Aorta (tissue), 5 donors: ENCODE measurements around the gene PATL2. TPM values are rescaled to one million over a fixed set of nuclear protein-coding genes. Genes with fewer than 3 reads are reported as not detected.
"Not testable (repeated sequence)": the region's sequence is repeated elsewhere in the genome, so short reads cannot be mapped to it uniquely, and the experiment has no call there.

Experiments
- ATAC-seq: fragments of 200-7000 bp; cut with Tn5 transposase; one replicate; pipeline ENCODE4 v1.9.1; 2022; ENCODE audit warnings: moderate library complexity; ENCODE audit not compliant: low FRiP score
- DNase-seq, 2 donors: peaks; one replicate each; pipeline ENCODE4 v3.0.0-alpha.2; 2020
- H3K27ac ChIP-seq, 2 donors: one replicate each; pipeline ENCODE4 v1.5.1; 2013; ENCODE audit warnings: low read length in 2 of 2, mild to moderate bottlenecking in 2 of 2, moderate library complexity in 2 of 2, control low read depth in 1 of 2, inconsistent platforms in 1 of 2, low read depth in 1 of 2
- H3K27me3 ChIP-seq, 2 donors: one replicate each; pipeline ENCODE4 v1.6.1; 2013; ENCODE audit warnings: control low read depth in 1 of 2, low read length in 1 of 2, mild to moderate bottlenecking in 1 of 2, moderate library complexity in 1 of 2; ENCODE audit not compliant: insufficient read depth in 2 of 2, control insufficient read depth in 1 of 2
- H3K36me3 ChIP-seq, 2 donors: one replicate each; pipeline ENCODE4 v1.6.1; 2013; ENCODE audit warnings: control low read depth in 1 of 2, low read length in 1 of 2, mild to moderate bottlenecking in 1 of 2; ENCODE audit not compliant: insufficient read depth in 2 of 2, control insufficient read depth in 1 of 2
- H3K4me1 ChIP-seq, 2 donors: one replicate each; pipeline ENCODE4 v1.6.1; 2013; ENCODE audit warnings: low read length in 2 of 2, control low read depth in 1 of 2, mild to moderate bottlenecking in 1 of 2, moderate library complexity in 1 of 2; ENCODE audit not compliant: insufficient read depth in 2 of 2, control insufficient read depth in 1 of 2
- H3K4me3 ChIP-seq, 2 donors: one replicate each; pipeline ENCODE4 v1.5.1; 2013; ENCODE audit warnings: low read length in 2 of 2, control low read depth in 1 of 2, mild to moderate bottlenecking in 1 of 2
- H3K9me3 ChIP-seq: one replicate; pipeline ENCODE4 v1.6.1; 2013; ENCODE audit warnings: mild to moderate bottlenecking, low read length; ENCODE audit not compliant: control insufficient read depth
- WGBS, 2 donors: extraction: QIAGEN DNeasy Blood & Tissue Kit; methylation state at CpG; one replicate each; pipeline ENCODE4 v1.1.7; 2013; 5-methylcytosine and 5-hydroxymethylcytosine counted together
- intact Hi-C, 2 donors: fragments of 100-400 bp; cut with DNase I; formaldehyde crosslinking; loops; one replicate each; pipeline versions ENCODE4 v1.14.2 to v1.15.0; 2022
- polyA plus RNA-seq, 2 donors: library from polyadenylated mRNA; stranded (reverse); fragments of 200-250 nt; gene quantifications; one replicate each; pipeline ENCODE4 v1.2.3, GENCODE V29; 2013
- total RNA-seq, 2 donors: library from RNA; stranded (reverse); fragmentation: NEBNext Ultra II Directional; extraction: Animal tissue kit (Norgen Biotek cat#: 25700); gene quantifications; one replicate each; pipeline ENCODE4 v1.2.1, GENCODE V29; 2021
- donor health status: healthy with polysubstance abuse.
- donor health status: Bipolar disorder and iron deficiency.
- donor health status: DM: no; HTN: no; CAD: no.
- donor health status: DM: no; HTN: no; CAD: no.
- donor health status: DM: yes; HTN: yes; CAD: no.

PATL2 gene
- total and polyA plus RNA-seq, 4 donors: 0.23 to 2.2 (median 1.3) TPM; not detected in 1

DNA sequence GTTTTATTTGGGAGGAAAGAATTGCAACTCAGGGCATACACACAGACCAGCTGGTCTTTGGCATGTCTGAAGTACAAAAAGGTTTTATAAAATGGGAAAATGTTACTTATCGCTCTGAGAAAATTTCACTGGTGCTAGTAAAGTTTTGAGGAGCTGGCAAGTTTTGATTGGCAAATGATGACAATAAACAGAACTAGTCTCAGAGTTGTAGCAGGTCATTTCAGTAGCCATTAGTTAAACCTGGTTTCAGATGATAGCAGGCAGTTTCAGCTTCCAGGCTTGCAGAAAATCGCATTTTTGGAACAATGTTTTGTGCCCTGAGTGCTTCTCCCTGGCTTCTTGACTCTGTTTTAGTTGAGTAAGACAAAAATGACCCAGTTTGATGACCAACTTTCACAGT is 10.9 kb upstream of the PATL2 start:
- WGBS, 2 donors: 55 to 74% methylated on average over 2 of the region's 2 CpGs
- no peaks in the 10 kb centered on the region for H3K9me3 ChIP-seq
- no peaks in the 10 kb centered on the region for H3K27me3 ChIP-seq
- no peak for DNase-seq
- no peak for ATAC-seq
- H3K4me3 ChIP-seq: no peak overlapping the region
- H3K36me3 ChIP-seq: peaks cover 0 to under 1% of the 10 kb centered on the region in 2 donors
- intact Hi-C loops: no loop called here
- no peaks in the 10 kb centered on the region for H3K4me1 ChIP-seq
- no peak overlapping the region for H3K27ac ChIP-seq

DNA sequence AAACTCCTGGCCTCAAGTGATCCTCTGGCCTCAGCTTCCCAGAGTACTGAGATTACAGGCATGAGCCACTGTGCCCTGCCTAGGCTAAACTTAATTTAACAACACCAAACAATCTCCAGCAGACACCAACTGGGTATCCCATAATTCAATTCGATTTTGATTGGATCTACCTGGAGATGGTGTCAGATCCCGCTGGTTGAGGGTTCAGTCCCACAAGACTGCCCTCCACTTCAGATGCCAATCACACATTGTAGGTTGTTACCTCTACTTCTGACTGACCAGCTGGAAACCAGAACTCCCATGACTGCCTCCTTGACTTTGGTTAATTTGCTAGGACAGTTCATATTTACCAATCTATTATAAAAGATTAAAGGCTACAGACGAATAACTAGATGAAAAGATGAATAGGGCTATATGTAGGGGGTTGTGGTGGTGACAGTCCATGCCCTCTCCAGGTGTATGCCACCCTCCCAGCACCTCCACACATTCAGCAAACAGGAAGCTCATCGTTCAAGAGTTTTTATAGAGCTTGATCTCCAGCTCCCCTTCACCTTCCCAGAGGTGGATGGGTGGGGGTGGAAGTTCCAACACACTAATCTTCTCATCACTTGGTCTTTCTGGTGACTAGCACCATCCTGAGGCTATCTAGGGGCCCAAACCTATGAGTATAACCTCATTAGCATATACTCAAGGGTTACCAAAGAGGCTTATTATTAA is 9.5 kb upstream of the PATL2 start:
- intact Hi-C loops: no loop called here
- H3K4me1 ChIP-seq: no peaks in the 10 kb centered on the region
- DNase-seq (no peak), ATAC-seq (no peak)
- H3K9me3 ChIP-seq: no peaks in the 10 kb centered on the region
- 90 to 91% methylated on average over 4 of the region's 4 CpGs for WGBS, 2 donors
- no peak overlapping the region for H3K4me3 ChIP-seq
- H3K27ac ChIP-seq: no peak overlapping the region
- H3K36me3 ChIP-seq: peaks cover 0 to 7% of the 10 kb centered on the region in 2 donors
- H3K27me3 ChIP-seq: no peaks in the 10 kb centered on the region

DNA sequence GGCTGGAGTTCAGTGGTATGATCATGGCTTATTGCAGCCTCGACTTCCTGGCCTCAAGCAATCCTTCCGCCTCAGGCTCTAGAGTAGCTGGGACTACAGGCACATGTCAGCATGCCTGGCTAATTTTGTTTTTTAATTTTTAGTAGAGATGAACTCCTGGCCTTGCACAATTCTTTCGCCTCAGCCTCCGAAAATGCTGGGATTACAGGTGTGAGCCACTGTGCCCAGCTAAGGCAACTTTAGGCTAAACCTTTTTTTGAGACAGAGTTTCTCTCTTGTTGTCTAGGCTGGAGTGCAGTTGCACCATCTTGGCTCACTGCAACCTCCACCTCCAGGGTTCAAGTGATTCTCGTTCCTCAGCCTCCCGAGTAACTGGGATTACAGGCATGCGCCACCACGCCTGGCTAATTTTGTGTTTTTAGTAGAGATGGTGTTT is 8.9 kb upstream of the PATL2 start:
- H3K27me3 ChIP-seq, H3K36me3 ChIP-seq, H3K9me3 ChIP-seq, H3K4me1 ChIP-seq, H3K4me3 ChIP-seq, H3K27ac ChIP-seq, intact Hi-C loops, DNase-seq: not testable (repeated sequence)
- WGBS, 2 donors: 93% methylated on average over 8 of the region's 8 CpGs
- ATAC-seq: peak; percentile 42

DNA sequence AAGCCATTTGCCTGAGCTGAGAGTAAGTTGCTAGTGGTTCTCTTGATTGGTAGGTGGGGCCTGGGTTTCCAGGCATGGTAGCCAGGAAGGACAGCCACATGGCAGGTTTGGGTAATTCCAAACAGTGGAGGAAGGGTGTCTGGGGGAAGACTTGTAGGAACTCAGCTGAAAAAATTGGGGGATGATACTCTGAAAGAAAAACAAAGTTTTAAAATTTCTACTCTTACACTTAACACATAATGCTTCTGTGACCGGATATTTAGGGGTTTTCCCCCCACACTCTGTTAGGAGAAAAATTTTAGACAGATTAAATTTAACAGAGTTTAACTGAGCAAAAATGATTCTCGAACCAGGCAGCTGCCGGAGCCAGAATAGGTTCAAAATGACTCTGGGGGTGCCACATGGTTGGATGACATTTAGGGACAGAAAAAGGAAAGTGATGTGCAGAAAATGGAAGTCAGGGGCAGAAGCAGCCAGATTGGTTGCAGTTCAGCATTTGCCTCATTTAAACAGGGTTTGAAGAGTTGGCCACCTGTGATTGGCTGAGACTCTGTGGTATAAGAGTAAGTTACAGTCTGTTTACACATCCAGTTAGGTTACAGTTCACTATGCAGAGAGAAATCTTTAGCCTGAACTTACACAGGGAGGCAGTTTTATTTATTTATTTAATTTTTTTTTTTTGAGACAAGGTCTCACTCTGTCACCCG is 8.3 kb upstream of the PATL2 start:
- Histone ChIP-seq H3K27me3 (no peaks in the 10 kb centered on the region), H3K4me1 (peaks cover 0 to 1% of the 10 kb centered on the region in 2 donors), H3K36me3 (peaks cover 0 to 9% of the 10 kb centered on the region in 2 donors), H3K4me3 (no peak overlapping the region), H3K9me3 (no peaks in the 10 kb centered on the region), H3K27ac (no peak overlapping the region)
- no peak for DNase-seq
- intact Hi-C loops: no loop called here
- WGBS, 2 donors: 76 to 79% methylated on average over 4 of the region's 4 CpGs
- ATAC-seq: peak; percentile 11

DNA sequence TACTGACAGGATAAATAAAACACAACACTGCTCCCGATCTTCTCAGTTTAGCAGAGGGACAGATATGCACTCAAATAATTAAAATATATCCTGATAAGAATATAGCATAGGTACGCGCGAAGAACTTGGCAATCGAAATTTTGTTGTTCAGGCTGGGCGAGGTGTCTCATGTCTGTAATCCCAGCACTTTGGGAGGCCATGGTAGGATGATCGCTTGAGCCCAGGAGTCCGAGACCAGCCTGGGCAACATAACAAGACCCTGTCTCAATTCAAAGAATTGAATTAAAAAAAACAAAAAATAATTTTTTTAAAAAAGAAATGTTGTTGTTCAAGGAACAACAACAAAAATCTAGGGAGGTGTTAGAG is 7.8 kb upstream of the PATL2 start:
- ATAC-seq (no peak), DNase-seq (no peak)
- H3K4me3 ChIP-seq: no peak overlapping the region
- H3K9me3 ChIP-seq: no peaks in the 10 kb centered on the region
- peaks cover 0 to 1% of the 10 kb centered on the region in 2 donors for H3K4me1 ChIP-seq
- WGBS, 2 donors: 90 to 93% methylated on average over 8 of the region's 8 CpGs
- no peak overlapping the region for H3K27ac ChIP-seq
- H3K36me3 ChIP-seq: peaks cover 0 to 9% of the 10 kb centered on the region in 2 donors
- intact Hi-C loops: no loop called here
- H3K27me3 ChIP-seq: no peaks in the 10 kb centered on the region

DNA sequence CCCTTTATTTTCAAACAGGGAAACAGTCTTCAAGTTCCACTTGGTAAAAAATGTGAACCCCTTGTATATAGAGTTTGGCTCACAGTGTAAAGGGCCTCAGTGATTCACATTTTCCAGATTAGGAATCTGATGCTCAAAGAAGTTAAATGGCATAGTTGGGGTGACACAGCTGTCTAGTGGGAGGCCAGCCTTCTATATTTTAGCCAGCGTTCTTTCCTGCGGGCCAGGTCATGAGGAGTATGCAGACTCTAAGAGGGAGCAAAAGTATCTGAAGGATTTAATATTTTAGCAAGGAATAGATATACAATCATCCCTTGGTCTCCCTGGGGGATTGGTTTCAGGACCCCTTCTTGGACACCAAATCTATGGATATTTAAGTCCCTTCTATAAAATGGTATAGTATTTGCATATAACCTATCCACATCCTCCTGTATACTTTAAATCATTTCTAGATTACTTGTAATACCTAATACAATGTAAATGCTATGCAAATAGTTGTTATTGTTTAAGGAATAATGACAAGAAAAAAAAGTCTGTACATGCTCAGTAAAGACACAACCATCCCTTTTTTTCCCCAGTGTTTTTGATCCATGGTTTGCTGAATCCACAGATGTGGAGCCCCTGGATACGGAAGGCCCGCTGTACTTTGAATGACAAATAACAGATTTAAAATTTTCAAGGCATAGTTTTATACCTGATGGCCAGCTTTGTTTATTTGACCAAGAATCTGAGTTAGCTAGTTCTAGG is 7.2 kb upstream of the PATL2 start:
- no peaks in the 10 kb centered on the region for H3K27me3 ChIP-seq
- DNase-seq (no peak), ATAC-seq (no peak)
- H3K36me3 ChIP-seq: peaks cover 0 to 9% of the 10 kb centered on the region in 2 donors
- 62 to 64% methylated on average over 4 of the region's 4 CpGs for WGBS, 2 donors
- no peak overlapping the region for H3K27ac ChIP-seq
- no peaks in the 10 kb centered on the region for H3K9me3 ChIP-seq
- peaks cover 0 to 1% of the 10 kb centered on the region in 2 donors for H3K4me1 ChIP-seq
- H3K4me3 ChIP-seq: no peak overlapping the region
- intact Hi-C loops: no loop called here

DNA sequence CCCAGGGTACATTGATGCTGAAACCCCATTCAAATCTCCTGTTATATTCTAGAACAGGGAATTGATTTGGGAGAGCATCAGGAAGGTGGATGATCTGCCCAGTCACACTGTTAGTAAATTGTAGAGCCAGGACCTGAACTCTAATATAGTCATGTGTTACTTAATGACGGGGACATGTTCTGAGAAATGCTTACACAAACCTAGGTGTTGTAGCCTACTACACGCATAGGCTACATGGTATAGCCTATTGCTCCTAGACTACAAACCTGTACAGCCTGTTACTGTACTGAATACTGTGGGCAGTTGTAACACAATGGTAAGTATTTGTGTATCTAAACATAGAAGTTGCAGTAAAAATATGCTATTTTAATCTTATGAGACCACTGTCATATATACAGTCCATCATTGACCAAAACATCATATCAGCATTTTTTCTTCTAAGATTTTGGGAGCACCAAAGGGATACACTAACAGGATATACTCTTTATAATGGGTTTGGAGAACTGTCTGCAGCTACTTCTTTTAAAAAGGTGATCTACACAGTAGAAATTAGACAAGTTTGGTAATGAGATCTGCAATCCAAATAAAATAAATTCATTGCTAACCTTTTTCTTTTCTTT is 6.0 kb upstream of the PATL2 start:
- Histone ChIP-seq H3K4me3 (no peak overlapping the region), H3K27ac (no peak overlapping the region), H3K27me3 (no peaks in the 10 kb centered on the region), H3K4me1 (peaks cover 0 to 1% of the 10 kb centered on the region in 2 donors), H3K9me3 (no peaks in the 10 kb centered on the region), H3K36me3 (peaks cover 0 to 9% of the 10 kb centered on the region in 2 donors)
- 90 to 93% methylated on average over 2 of the region's 2 CpGs for WGBS, 2 donors
- no peak for DNase-seq
- ATAC-seq: no peak
- intact Hi-C loops: no loop called here

DNA sequence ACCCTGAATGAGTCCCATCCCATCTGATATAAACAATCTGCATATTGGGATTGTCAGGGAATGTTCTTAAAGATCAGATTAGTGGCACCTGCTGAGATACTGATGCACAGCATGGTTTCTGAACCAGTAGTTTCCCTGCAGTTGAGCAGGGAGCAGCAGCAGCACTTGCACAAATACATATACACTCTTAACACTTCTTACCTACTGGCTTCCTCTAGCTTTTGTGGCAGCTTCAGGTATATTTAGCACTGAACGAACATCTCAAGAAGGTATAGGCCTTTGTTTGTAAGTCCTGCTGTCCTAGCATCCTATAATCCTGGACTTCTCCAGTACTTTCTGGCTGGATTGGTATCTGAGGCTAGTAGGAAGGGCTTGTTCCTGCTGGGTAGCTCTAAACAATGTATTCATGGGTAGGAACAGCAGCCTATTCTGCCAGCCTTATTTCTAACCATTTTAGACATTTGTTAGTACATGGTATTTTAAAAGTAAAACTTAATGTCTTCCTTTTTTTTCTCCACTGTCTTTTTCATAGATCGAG is 4.7 kb upstream of the PATL2 start:
- H3K4me1 ChIP-seq: peaks cover 0 to 1% of the 10 kb centered on the region in 2 donors
- peaks cover 0 to 9% of the 10 kb centered on the region in 2 donors for H3K36me3 ChIP-seq
- no peaks in the 10 kb centered on the region for H3K27me3 ChIP-seq
- DNase-seq (no peak), ATAC-seq (no peak)
- H3K27ac ChIP-seq: no peak overlapping the region
- 91% methylated on average over 2 of the region's 2 CpGs for WGBS, 2 donors
- H3K9me3 ChIP-seq: no peaks in the 10 kb centered on the region
- intact Hi-C loops: no loop called here
- H3K4me3 ChIP-seq: no peak overlapping the region
